ENCODE results near the gene KIAA1671. TPM values are rescaled to one million over a fixed set of nuclear protein-coding genes. Genes with fewer than 3 reads are reported as not detected.

Gene KIAA1671
- polyA plus RNA-seq, 1 of the 3 experiments (the other 2 are of a cell fraction): 7.4 TPM

- H2AFZ ChIP-seq (ENCODE audit: low read depth): no peak overlapping the region
Measured at GRCh38 chr22:24926428-24926725, 26.1 kb upstream of the KIAA1671 start.

DNA sequence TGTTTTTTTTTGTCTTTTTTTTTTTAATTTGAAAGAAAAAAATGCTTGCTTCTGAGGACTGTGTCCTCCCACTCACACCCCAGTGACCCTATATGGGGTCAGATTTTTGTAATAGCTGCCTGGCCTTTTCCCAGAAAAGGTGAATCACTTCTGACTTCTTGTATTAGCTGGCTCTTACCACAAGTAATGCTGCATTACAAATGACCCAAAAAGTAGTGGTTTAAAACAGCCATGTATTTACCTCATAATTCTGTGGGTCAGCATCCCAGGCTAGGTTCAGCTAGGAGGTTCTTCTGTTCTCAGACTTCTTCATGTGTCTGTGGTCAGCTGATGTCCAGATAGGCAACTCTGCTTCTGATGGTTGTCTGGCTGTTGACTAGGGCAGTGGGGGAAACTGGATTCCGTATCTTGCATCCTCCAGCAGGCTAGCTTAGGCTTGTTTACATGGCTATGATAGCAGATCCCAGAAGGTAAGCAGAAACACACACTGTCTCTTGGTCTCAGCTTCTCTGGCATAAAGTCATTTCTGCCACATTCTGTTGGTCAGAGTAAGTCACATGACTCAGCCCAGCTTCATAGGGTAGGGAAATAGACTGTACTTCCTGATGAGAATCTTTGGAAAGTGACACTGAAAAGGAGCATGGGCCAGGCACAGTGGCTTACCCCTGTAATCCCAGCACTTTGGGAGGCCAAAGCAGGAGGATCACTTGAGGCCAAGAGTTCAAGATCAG is 25.5 kb upstream of the KIAA1671 start:
- no peaks in the 10 kb centered on the region for H3K9me3 ChIP-seq
- no peak overlapping the region for H3K4me2 ChIP-seq
- ChIA-PET CTCF (interaction anchor here (2.3 to 7.6 kb wide), 2 partner anchors 11 to 130 kb away, joined by 7 to 36 read pairs; no protein-coding TSS in a partner anchor), POLR2A (no interaction called here)
- no peaks in the 10 kb centered on the region for H3K9me2 ChIP-seq
- no peaks in the 10 kb centered on the region for H3K36me3 ChIP-seq (replicated peaks in 1 of 2; ENCODE audit: control insufficient read depth in 1 of 2, insufficient read depth in 2 of 2, low read length in 1 of 2)
- 86% methylated on average over 1 of the region's 1 CpG for WGBS (ENCODE audit: low lambda C conversion rate)
- H3F3A ChIP-seq (replicated peaks; ENCODE audit: insufficient read depth): no peaks in the 10 kb centered on the region
- H3K9ac ChIP-seq: no peak overlapping the region
- H4K20me1 ChIP-seq (ENCODE audit: insufficient read depth): no peaks in the 10 kb centered on the region
- H3K4me1 ChIP-seq (ENCODE audit: control insufficient read depth in 1 of 2, insufficient read depth in 2 of 2, low read depth in 1 of 2, low read length in 1 of 2): no peaks in the 10 kb centered on the region
- H3K27me3 ChIP-seq (ENCODE audit: insufficient read depth): no peaks in the 10 kb centered on the region
- no peaks in the 10 kb centered on the region for H3K79me2 ChIP-seq (ENCODE audit: insufficient read depth)
- H3K4me3 ChIP-seq (ENCODE audit: low read depth in 2 of 2, low read length in 1 of 2): no peak overlapping the region
- no peak for DNase-seq
- H2AFZ ChIP-seq (ENCODE audit: low read depth): no peak overlapping the region
- no peak overlapping the region for H3K27ac ChIP-seq (ENCODE audit: low read depth in 2 of 2, low read length in 1 of 2)
- no peak for TF ChIP-seq SIN3A (IDR thresholded peaks at IDR 0.05; ENCODE audit: borderline replicate concordance, low read depth, low read length)
- TF ChIP-seq GATA2 (CRISPR knock-in tag; IDR thresholded peaks at IDR 0.05): no peak
- no peak for TF ChIP-seq TEAD4 (IDR thresholded peaks at IDR 0.05; ENCODE audit: borderline replicate concordance, insufficient read depth)
- TF ChIP-seq TCF12 (IDR thresholded peaks at IDR 0.05): no peak
- TF ChIP-seq NRF1 (IDR thresholded peaks at IDR 0.05; ENCODE audit: low read depth, low read length): no peak
- TF ChIP-seq ZBTB33 (IDR thresholded peaks at IDR 0.05; ENCODE audit: borderline replicate concordance, low read depth): no peak
- TF ChIP-seq, protein P1, sequence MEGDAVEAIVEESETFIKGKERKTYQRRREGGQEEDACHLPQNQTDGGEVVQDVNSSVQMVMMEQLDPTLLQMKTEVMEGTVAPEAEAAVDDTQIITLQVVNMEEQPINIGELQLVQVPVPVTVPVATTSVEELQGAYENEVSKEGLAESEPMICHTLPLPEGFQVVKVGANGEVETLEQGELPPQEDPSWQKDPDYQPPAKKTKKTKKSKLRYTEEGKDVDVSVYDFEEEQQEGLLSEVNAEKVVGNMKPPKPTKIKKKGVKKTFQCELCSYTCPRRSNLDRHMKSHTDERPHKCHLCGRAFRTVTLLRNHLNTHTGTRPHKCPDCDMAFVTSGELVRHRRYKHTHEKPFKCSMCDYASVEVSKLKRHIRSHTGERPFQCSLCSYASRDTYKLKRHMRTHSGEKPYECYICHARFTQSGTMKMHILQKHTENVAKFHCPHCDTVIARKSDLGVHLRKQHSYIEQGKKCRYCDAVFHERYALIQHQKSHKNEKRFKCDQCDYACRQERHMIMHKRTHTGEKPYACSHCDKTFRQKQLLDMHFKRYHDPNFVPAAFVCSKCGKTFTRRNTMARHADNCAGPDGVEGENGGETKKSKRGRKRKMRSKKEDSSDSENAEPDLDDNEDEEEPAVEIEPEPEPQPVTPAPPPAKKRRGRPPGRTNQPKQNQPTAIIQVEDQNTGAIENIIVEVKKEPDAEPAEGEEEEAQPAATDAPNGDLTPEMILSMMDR (IDR thresholded peaks at IDR 0.05): no peak
- TF ChIP-seq MAX (IDR thresholded peaks at IDR 0.05; ENCODE audit: low read depth): no peak
- no peak for TF ChIP-seq REST (IDR thresholded peaks at IDR 0.05; ENCODE audit: low read depth, low read length)

More at GRCh38 chr22:24926428-24926725, 26.1 kb upstream of the KIAA1671 start:
- POLR2A ChIA-PET: no interaction called here
- no peaks in the 10 kb centered on the region for H3K36me3 ChIP-seq (replicated peaks in 1 of 2; ENCODE audit: control insufficient read depth in 1 of 2, insufficient read depth in 2 of 2, low read length in 1 of 2)
- H3K27me3 ChIP-seq (ENCODE audit: insufficient read depth): no peaks in the 10 kb centered on the region
- CTCF ChIA-PET: interaction anchor here (2.3 to 7.6 kb wide), 2 partner anchors 12 to 131 kb away, joined by 7 to 36 read pairs; no protein-coding TSS in a partner anchor
- H3K9ac ChIP-seq: no peak overlapping the region
- no peaks in the 10 kb centered on the region for H3K79me2 ChIP-seq (ENCODE audit: insufficient read depth)
- H3K4me2 ChIP-seq: no peak overlapping the region
- H3K27ac ChIP-seq (ENCODE audit: low read depth in 2 of 2, low read length in 1 of 2): no peak overlapping the region
- WGBS (ENCODE audit: low lambda C conversion rate): 88% methylated on average over 3 of the region's 3 CpGs
- H3K4me1 ChIP-seq (ENCODE audit: control insufficient read depth in 1 of 2, insufficient read depth in 2 of 2, low read depth in 1 of 2, low read length in 1 of 2): no peaks in the 10 kb centered on the region
- H3F3A ChIP-seq (replicated peaks; ENCODE audit: insufficient read depth): no peaks in the 10 kb centered on the region
- no peaks in the 10 kb centered on the region for H4K20me1 ChIP-seq (ENCODE audit: insufficient read depth)
- no peak overlapping the region for H3K4me3 ChIP-seq (ENCODE audit: low read depth in 2 of 2, low read length in 1 of 2)
- no peaks in the 10 kb centered on the region for H3K9me2 ChIP-seq
- no peaks in the 10 kb centered on the region for H3K9me3 ChIP-seq
- TF ChIP-seq POLR2AphosphoS5 (IDR thresholded peaks at IDR 0.05; ENCODE audit: low read depth, low read length) (no peak), YY1 (IDR thresholded peaks at IDR 0.05; ENCODE audit: low read depth) (no peak), FOXJ3 (CRISPR knock-in tag; IDR thresholded peaks at IDR 0.05) (no peak), EP300 (IDR thresholded peaks at IDR 0.05; ENCODE audit: borderline replicate concordance in 1 of 2, low read depth in 1 of 2, low read length in 1 of 2) (no peak), TCF12 (IDR thresholded peaks at IDR 0.05) (no peak), FOXM1 (IDR thresholded peaks at IDR 0.05; ENCODE audit: low read depth) (no peak), TAF1 (IDR thresholded peaks at IDR 0.05; ENCODE audit: borderline replicate concordance, low read depth, low read length) (no peak), RAD21 (IDR thresholded peaks at IDR 0.05; ENCODE audit: low read length) (no peak), TEAD4 (IDR thresholded peaks at IDR 0.05; ENCODE audit: borderline replicate concordance, insufficient read depth) (no peak), NFIC (IDR thresholded peaks at IDR 0.05; ENCODE audit: borderline replicate concordance) (no peak)
- TF ChIP-seq, protein P2, sequence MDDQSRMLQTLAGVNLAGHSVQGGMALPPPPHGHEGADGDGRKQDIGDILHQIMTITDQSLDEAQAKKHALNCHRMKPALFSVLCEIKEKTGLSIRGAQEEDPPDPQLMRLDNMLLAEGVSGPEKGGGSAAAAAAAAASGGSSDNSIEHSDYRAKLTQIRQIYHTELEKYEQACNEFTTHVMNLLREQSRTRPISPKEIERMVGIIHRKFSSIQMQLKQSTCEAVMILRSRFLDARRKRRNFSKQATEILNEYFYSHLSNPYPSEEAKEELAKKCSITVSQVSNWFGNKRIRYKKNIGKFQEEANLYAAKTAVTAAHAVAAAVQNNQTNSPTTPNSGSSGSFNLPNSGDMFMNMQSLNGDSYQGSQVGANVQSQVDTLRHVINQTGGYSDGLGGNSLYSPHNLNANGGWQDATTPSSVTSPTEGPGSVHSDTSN (IDR thresholded peaks at IDR 0.05): no peak
- TF ChIP-seq, protein P3, sequence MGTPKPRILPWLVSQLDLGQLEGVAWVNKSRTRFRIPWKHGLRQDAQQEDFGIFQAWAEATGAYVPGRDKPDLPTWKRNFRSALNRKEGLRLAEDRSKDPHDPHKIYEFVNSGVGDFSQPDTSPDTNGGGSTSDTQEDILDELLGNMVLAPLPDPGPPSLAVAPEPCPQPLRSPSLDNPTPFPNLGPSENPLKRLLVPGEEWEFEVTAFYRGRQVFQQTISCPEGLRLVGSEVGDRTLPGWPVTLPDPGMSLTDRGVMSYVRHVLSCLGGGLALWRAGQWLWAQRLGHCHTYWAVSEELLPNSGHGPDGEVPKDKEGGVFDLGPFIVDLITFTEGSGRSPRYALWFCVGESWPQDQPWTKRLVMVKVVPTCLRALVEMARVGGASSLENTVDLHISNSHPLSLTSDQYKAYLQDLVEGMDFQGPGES (IDR thresholded peaks at IDR 0.05; ENCODE audit: low read depth, low read length): no peak
- no peak for DNase-seq
